T-helper 1 cell treated with Interleukin-12 subunit alpha and Interleukin-12 subunit beta and Interleukin-4 antibody, amounts not matched to agents 30 ng/mL and 1 ng/mL, for 36 hours (primary cell): ENCODE measurements around the gene HYAL2. TPM values are rescaled to one million over a fixed set of nuclear protein-coding genes. Genes with fewer than 3 reads are reported as not detected.
"Not testable (repeated sequence)": the region's sequence is repeated elsewhere in the genome, so short reads cannot be mapped to it uniquely, and the experiment has no call there.

Source experiments
- intact Hi-C: fragments of 100-400 bp; cut with micrococcal nuclease; formaldehyde crosslinking; loops from one replicate; pipeline ENCODE4 v1.15.1; 2024
- total RNA-seq: library from RNA; stranded (reverse); gene quantifications from 2 replicates; pipeline ENCODE4 v1.2.3, GENCODE V29; 2022

The HYAL2 gene
- total RNA-seq, 1 donor from 2014 or later, result 7.9 TPM

GRCh38 chr3:50274371-50275104 lies 48.0 kb downstream of the HYAL2 start:
- intact Hi-C loops, result loop anchor here (1.0 kb wide), 2 partner anchors 18 to 50 kb away; partner anchors contain the start of gene IFRD2

- intact Hi-C loops, result loop anchor here (1.0 kb wide), 7 partner anchors 13 to 152 kb away; partner anchors contain the start of gene IFRD2
Observed at GRCh38 chr3:50273689-50274065, 48.9 kb downstream of the HYAL2 start.

GRCh38 chr3:50272911-50273688 lies 49.4 kb downstream of the HYAL2 start:
- intact Hi-C loops, result loop anchor here (1.0 kb wide), 5 partner anchors 13 to 152 kb away; no protein-coding TSS in a partner anchor

- intact Hi-C loops, result not testable (repeated sequence)
Observed at GRCh38 chr3:50272538-50272910, 50.0 kb downstream of the HYAL2 start.

- intact Hi-C loops, result no loop called here
Observed at GRCh38 chr3:50271314-50271936, 51.1 kb downstream of the HYAL2 start.

GRCh38 chr3:50270422-50271224 lies 51.9 kb downstream of the HYAL2 start:
- intact Hi-C loops, result no loop called here

GRCh38 chr3:50269977-50270413 lies 52.5 kb downstream of the HYAL2 start:
- intact Hi-C loops, result no loop called here

- intact Hi-C loops, result no loop called here
Observed at GRCh38 chr3:50269460-50269859, 53.1 kb downstream of the HYAL2 start.

- intact Hi-C loops, result no loop called here
Observed at GRCh38 chr3:50268703-50269451, 53.7 kb downstream of the HYAL2 start, which contains the start of gene SEMA3B. Gene SEMA3B (plus strand): TSS chr3:50269147. CDS start chr3:50269241, 94 bp downstream.

GRCh38 chr3:50268276-50268675 lies 54.3 kb downstream of the HYAL2 start:
- intact Hi-C loops, result no loop called here

Other genes with a start within 250 kb of the HYAL2 start
- gene RBM5, start 233.8 kb downstream of the HYAL2 start, total RNA-seq, result 214 and 218 TPM in 2 replicates
- 0.22 TPM in 1 of 2 replicates, not detected in the other for gene SEMA3F, start 167.4 kb downstream of the HYAL2 start, total RNA-seq
- not detected in 2 replicates for gene GNAT1, start 131.1 kb downstream of the HYAL2 start, total RNA-seq
- gene SLC38A3, start 117.5 kb downstream of the HYAL2 start, total RNA-seq, result not detected in 2 replicates
- gene GNAI2, start 86.5 kb downstream of the HYAL2 start, total RNA-seq, result 451 and 460 TPM in 2 replicates
- 1.2 TPM in 2 replicates for gene SEMA3B, start 53.6 kb downstream of the HYAL2 start, total RNA-seq
- gene LSMEM2, start 43.7 kb downstream of the HYAL2 start, total RNA-seq, result not detected in 2 replicates
- gene IFRD2, start 30.3 kb downstream of the HYAL2 start, total RNA-seq, result 84.6 and 91.1 TPM in 2 replicates
- gene HYAL3, start 23.3 kb downstream of the HYAL2 start, total RNA-seq, result 12.5 and 15.6 TPM in 2 replicates
- 28.3 and 30.8 TPM in 2 replicates for gene NAA80, start 23.3 kb downstream of the HYAL2 start, total RNA-seq
- 0.29 and 0.32 TPM in 2 replicates for gene HYAL1, start 19.2 kb downstream of the HYAL2 start, total RNA-seq
- 23.1 and 25.7 TPM in 2 replicates for gene TUSC2, start 5.5 kb upstream of the HYAL2 start, total RNA-seq
- 70.3 and 70.4 TPM in 2 replicates for gene RASSF1, start 18.1 kb upstream of the HYAL2 start, total RNA-seq
- 1.2 and 1.6 TPM in 2 replicates for gene ZMYND10, start 23.0 kb upstream of the HYAL2 start, total RNA-seq
- 42.3 and 51.8 TPM in 2 replicates for gene NPRL2, start 28.0 kb upstream of the HYAL2 start, total RNA-seq
- gene CYB561D2, start 28.1 kb upstream of the HYAL2 start, total RNA-seq, result 44.4 and 45.6 TPM in 2 replicates
- 23.1 and 23.3 TPM in 2 replicates for gene TMEM115, start 36.8 kb upstream of the HYAL2 start, total RNA-seq
- gene CACNA2D2, start 180.9 kb upstream of the HYAL2 start, total RNA-seq, result 1.7 and 1.8 TPM in 2 replicates
- 52.9 and 54.2 TPM in 2 replicates for gene C3orf18, start 245.0 kb upstream of the HYAL2 start, total RNA-seq
- 56.3 and 59.4 TPM in 2 replicates for gene HEMK1, start 246.8 kb upstream of the HYAL2 start, total RNA-seq